PC-3 (cell line): ENCODE data around the gene KBTBD7.

Experiments
- CTCF ChIP-seq: fragments of 300-600 bp; sonication (generic); conservative IDR thresholded peaks from 2 replicates; pipeline ENCODE4 v1.5.1; 2017; ENCODE audit warnings: antibody characterized with exemption, low read depth, mild to moderate bottlenecking, low read length
- EZH2 ChIP-seq: fragments of 300-600 bp; sonication (generic); IDR thresholded peaks from one replicate; pipeline ENCODE4 v1.6.1; 2017; ENCODE audit warnings: antibody characterized with exemption, mild to moderate bottlenecking, low read length; ENCODE audit not compliant: unreplicated experiment
- EZH2phosphoT487 ChIP-seq: fragments of 300-600 bp; sonication (generic); IDR thresholded peaks from 2 replicates; pipeline ENCODE4 v1.6.1; 2018; ENCODE audit warnings: mild to moderate bottlenecking, antibody characterized with exemption, low read length, borderline replicate concordance

- TF ChIP-seq CTCF (peak; percentile 63), EZH2 (no peak), EZH2phosphoT487 (no peak)
Measured at GRCh38 chr13:41196620-41197019, 2.3 kb upstream of the KBTBD7 start.
